GM19455 (cell line): ENCODE data around the gene PRKG1.
"Not testable (repeated sequence)": the region's sequence is repeated elsewhere in the genome, so short reads cannot be mapped to it uniquely, and the experiment has no call there.

Experiments
- ATAC-seq: cut with Tn5 transposase; IDR thresholded peaks from one replicate; pipeline ENCODE4 v1.9.1; 2021; ENCODE audit not compliant: unreplicated experiment

Gene PRKG1

DNA sequence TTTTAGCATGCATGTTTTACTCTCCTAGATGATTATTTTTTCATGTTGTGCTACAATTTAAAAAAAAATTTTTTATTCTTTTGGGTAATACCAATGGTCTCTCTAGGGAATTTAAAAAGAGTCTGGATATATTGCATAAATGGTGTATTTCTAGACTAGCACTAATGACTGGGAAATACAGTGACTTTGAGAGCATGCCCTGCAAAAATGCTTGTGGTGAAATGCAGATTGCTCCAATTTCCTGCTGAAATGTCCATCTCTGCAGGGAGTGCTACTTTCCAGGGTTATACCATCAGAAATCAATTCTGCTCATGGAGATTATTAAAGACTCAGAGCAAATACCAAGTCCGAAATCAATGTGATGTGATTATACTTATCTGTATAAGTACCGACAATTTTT, 186.1 kb downstream of the PRKG1 start:
- ATAC-seq: no peak

DNA sequence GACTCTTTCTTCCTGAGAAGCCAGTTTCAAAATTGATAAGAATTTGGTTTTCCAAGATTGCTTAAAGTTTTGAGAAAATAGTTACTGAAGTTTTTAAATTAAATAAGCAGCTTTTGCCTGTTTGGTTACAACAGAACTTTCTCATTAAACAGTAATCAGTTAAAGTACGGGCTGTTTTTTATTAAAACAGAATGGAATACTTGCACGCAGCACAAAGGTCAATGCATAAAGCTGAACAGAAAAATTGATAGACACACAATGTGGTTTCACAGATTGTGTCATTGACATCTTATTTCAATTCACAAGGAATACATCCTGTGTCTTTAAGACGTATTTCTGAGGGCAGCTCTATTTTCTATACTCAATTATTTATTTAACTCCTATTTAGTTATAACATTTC, 192.2 kb downstream of the PRKG1 start:
- no peak for ATAC-seq

DNA sequence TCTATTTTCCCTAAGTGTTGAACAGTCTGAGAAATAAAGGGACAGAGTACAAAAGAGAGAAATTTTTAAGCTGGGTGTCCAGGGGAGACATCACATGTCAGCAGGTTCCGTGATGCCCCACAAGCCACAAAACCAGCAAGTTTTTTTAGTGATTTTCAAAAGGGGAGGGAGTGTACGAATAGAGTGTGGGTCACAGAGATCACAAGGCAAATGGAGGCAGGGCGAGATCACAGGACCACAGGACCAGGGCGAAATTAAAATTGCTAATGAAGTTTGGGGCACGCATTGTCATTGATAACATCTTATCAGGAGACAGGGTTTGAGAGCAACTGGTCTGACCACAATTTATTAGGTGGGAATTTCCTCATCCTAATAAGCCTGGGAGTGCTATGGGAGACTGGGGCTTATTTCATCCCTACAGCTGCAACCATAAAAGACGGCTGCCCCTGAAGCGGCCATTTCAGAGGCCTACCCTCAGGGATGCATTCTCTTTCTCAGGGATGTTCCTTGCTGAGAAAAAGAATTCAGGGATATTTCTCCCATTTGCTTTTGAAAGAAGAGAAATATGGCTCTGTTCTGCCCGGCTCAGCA, 193.8 kb downstream of the PRKG1 start:
- not testable (repeated sequence) for ATAC-seq

DNA sequence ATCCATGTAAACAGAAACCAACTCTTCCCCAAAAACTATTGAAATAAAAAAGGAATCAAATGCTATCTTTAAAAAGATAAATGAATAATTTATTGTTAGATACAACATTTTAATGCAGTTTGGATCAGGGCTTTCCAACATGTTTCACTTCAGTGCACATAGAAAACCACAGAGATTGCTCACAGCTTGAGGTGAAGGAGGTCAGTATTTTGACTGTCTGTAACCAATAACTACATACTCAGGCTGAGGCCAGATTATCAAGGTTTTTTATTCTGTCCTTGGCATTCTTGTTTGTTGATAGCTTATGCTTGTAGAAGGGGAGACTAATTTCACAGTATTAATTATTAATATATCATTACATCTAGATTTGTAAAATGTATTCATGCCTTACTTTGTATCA, 195.5 kb downstream of the PRKG1 start:
- no peak for ATAC-seq

DNA sequence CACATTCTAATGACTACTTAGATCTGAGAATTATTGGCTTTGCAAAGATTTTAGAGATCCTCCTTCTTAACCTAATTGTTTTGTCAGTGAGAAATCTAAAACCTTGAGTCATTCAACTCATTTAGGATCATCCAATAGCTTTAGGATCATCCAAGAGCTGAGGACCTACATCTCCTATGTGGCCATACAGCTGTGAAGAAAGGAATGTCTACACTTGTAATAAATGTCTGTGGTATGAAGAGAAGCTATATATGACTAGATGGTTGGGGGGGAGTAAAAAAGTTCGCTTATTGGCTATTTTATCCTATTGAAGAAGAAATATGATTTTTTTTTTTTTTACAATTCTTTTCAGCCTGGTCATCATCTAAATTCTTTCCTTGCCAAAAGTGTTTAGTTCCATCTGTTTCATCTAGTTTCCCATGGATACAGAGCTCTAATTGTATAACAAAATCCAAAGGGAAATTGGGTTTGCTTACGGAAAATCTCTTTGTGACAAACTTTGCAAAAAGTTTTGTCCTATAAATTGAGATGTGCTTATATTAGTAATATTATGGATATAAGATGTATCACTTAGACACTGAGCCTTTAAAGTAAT, 196.7 kb downstream of the PRKG1 start:
- no peak for ATAC-seq

DNA sequence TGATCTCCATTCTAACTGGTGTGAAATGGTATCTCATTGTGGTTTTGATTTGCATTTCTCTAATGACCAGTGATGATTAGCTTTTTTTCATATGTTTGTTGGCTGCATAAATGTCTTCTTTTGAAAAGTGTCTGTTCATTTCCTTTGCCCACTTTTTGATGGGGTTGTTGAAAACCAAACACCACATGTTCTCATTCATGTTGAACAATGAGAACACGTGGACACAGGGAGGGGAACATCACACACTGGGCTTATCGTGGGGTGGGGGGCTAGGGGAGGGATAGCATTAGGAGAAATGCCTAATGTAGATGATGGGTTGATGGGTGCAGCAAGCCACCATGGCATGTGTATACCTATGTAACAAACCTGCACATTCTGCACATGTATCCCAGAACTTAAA, 197.8 kb downstream of the PRKG1 start:
- not testable (repeated sequence) for ATAC-seq

DNA sequence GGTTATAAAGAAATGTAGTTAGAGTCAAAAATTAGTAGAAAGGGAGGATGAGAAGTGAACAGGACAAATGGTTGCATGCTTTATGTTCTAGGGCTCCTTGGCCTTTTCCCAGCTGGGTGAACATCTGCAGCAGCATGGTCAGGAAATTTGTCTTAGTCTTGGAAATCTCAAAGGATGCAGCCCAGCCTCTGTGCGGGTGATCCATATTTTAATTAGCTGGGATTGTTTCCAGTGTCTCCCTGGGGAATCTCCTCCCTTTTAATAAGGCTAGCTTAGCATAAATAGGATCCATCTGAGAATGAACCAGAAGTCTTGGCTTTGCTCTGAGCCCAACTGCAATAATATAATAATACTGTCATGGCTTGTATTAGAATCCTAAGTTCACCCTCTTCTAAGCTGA, 198.3 kb downstream of the PRKG1 start:
- ATAC-seq: no peak

DNA sequence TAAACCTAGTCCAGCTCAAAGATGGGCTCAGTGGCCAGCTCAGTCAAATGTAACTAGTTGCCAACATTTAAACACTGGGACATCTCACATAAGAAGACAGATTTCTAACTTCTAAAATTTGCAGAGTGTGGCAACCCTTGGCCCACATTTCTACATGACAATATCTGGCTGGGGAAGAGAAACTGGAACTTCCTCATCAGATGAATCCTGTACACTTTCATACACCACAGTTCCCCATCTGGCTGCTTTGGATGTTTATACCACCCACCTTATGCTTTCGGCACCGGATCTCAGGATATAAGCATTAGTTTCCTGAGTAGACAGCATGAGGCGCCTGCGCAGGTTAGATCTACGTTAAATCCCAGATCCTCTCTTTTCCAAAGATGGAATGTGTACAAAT, 199.3 kb downstream of the PRKG1 start:
- no peak for ATAC-seq

DNA sequence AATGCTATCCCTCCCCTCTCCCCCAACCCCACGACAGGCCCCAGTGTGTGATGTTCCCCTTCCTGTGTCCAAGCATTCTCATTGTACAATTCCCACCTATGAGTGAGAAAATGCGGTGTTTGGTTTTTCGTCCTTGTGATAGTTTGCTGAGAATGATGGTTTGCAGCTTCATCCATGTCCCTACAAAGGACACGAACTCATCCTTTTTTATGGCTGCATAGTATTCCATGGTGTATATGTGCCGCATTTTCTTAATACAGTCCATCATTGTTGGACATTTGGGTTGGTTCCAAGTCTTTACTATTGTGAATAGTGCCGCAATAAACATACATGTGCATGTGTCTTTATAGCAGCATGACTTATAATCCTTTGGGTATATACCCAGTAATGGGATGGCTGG, 201.8 kb downstream of the PRKG1 start:
- ATAC-seq: not testable (repeated sequence)

DNA sequence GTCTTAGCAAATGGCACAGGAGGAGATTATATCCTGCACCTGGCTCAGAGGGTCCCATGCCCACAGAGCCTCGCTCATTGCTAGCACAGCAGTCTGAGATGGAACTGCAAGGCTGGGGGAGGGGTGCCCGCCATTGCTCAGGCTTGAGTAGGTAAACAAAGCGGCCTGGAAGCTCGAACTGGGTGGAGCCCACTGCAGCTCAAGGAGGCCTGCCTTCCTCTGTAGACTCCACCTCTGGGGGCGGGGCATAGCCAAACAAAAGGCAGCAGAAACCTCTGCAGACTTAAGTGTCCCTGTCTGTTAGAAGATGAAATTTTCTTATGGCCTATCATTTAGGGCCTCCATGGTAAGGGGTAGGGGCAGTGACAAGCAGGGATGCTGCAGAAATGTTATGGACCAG, 207.1 kb downstream of the PRKG1 start:
- ATAC-seq: not testable (repeated sequence)

DNA sequence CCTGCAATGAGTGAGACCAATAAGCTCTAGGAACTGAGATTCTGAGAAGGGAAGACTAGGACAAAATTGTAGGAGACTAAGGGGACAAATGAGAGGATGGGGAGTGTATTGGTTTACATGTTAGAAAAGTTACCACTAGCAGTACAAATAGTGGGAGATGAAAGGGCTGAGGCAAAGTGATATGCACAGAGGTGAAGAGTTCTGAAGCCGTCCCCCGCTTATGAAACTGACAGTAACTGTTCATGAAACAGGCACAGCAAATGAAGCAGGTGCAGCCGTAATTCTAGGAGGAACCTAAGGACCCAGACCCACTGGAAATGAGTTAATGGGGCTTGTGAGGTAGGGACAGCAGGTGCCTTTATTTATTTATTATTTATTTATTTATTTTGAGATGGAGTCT, 211.3 kb downstream of the PRKG1 start:
- no peak for ATAC-seq

DNA sequence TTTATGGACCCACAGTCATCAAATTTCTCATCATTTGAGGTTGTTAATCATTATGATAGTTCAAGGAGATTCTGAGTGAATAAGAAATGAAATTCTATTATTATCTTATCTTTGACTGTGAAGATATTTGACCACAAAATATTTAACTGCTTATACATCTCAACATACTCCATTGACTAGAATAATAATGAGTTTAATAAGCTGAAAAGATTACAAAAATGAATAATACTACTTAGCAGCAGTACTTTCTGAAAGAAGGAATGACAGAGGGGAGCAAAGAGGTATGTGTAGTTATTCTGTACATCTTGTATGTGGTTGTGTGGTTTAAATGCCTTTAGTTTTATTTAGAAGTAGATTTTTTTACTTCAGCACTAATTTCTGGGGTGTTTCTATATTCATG, 214.2 kb downstream of the PRKG1 start:
- no peak for ATAC-seq

DNA sequence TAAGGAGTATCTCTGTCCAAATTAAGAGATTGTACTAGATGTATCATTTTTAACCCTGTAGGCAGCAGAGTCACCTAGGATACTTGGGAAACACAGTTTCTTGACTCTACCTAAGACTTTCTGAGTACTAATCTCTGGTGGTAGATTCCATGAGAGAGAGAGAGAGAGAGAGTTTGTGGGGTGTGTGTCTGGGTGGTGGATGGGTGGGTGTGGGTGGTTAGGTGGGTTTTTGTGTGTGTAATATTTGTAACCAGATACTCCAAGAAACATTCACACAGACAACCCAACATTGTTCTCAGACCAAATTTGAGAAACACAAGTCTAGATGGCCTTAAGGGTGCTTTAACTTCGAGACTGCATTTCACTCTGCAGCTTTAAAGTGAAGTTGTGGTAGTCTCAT, 215.2 kb downstream of the PRKG1 start:
- ATAC-seq: no peak

DNA sequence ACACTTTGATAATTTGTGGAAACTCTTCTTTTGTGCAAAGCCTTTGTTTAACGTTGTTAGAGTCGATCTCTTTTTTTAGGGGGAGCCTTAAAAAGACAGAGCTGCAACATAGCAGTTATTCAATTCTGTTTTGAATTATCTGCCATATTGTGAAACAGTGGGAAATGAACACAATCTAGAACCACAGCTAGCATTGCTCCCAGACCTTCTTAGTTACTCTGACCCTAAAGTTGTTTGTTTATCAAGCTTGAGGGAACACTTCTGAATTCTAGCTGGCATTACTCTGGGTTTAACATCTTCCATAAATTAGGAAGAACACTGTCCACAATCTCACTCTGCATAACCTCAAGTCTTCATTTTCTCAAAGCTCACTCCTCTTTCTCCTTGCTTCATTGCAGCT, 217.7 kb downstream of the PRKG1 start:
- no peak for ATAC-seq

DNA sequence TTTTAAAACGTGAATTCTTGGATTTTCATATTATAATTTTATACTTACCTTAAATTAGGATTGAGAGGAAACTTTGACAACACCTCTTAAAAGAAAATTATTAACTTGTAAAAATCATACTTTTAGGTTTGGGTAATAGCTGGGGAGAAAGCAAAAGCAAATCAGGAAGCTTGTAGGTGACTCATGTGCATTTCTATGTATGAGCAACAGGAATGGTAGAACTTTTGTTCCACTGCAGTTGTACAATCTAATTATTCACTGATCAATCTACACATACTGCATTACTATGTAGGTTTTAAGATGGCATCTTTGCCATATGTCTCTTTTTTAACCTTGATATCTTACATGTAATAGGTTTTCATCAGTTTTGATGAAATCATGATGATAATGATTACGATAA, 223.2 kb downstream of the PRKG1 start:
- ATAC-seq: no peak

DNA sequence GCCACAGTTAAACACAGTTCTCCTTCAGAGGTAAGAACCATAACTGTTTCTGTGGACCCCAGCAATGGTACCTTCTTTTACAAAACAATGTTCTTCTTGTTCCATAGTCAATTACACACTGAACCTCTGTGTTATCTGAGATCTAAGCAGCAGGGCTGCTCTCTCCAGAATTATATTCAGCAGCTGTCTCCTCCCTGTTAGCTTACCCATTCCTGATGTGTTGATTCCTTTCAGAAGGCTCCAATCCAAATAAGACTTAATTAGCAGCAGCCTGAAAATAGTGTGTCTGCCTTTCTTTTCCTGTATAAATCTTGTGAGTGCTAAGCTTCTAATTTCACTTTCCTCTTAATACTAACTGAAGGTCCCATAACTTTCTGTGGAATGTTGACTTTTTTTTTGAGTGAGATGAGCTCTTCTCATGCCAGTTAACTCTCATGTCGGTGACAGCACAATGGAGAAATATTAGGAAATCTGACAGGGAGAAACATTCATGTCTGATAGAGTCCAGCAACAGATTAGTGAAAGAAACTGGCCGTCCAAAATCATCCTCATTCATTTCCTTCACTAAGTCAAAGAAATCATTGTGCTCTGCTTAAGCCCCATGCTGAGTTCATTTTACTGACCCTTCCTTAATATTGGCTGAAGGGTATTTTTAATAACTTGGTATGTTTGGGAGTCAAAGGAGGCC, 226.5 kb downstream of the PRKG1 start:
- ATAC-seq: no peak

DNA sequence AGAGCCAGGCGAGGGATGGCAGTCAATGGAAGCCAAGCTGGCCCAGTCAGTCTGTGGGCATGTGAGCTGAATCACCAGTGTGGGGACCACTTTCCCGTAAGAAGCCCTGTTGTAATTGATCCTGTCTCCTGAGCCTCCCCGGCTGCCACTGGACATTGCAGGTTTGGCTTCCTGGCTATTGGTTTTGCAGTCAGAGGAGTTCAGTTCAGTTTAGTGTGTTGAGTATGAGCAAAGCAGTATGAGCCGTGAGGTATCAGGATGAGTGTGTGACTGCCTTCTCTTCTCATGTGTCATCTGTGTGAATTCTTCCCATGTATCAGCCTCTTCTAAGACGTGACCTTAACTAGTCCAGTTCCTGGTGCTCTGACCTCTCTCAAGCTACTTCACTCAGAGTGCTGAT, 227.4 kb downstream of the PRKG1 start:
- no peak for ATAC-seq

DNA sequence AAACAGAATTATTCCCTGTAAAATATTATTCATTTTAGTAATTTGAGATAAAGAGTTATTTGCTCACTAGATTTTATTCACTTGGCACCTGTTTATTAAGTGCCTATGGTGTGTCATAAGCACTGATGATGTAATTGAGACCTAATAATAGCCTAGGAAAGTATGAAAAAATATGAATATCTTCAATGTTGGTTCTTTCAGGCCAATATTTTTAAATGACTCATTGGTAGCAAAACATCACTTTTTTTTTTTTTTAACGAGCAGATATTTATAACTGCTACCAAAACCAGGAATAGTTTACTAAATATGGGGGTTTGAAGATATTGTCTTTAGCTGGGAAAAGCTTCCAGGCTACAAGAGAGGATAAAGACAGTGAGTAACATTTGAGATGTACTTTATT, 228.0 kb downstream of the PRKG1 start:
- ATAC-seq: no peak

DNA sequence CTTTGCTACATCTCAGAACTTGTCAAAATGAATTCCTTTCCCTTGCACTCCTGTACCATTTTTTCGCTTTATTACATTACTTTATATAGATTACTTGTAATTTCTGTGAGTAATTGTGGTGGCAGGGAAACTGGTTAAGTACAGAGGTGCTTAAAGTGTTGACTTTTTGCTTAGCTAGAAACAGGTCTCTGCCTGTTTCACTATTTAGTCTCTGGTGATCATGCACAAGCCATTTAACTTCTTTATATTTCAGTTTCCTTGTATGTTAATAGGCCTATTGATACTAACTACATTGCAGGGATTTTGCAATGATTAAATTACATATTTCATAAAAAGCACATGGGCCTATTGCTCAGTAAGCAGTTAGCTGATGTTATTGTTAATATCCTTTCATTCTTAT, 233.8 kb downstream of the PRKG1 start:
- no peak for ATAC-seq

DNA sequence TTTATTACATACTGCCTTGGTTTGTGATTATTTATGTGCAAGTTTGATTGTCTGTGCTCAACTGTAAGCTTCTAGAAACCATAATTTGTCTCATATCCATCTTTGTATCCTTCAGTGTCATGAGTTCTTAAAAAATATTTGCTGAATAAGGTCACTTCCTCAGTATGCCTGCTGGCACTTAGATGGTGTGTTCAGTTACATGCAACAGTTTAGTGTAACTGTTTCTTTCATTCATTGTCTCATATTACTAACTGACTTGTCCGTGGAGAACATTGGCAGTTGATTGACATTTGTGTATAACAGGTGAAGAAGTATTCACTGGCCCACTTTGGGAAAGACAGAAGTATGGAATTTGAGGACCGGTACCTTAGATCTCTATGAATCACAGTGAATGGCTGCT, 236.9 kb downstream of the PRKG1 start:
- no peak for ATAC-seq

DNA sequence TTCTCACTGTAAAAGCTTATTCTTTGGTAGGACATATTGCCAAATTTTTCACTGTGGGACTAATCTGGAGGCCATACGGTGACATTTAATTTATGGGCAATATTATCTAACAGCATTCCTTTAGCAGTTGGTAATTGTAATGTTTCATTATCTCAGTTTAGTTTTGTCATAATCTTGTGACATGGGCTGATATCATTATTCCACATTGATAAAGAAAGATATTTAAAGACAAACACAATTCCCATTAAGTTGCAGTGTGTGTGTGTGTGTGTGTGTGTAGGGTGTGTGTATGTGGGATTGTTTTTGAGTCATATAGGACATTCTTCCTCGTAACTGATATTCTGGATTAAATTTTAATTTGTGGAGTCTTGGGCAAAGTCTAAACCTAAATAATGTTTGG, 238.5 kb downstream of the PRKG1 start:
- ATAC-seq: no peak

DNA sequence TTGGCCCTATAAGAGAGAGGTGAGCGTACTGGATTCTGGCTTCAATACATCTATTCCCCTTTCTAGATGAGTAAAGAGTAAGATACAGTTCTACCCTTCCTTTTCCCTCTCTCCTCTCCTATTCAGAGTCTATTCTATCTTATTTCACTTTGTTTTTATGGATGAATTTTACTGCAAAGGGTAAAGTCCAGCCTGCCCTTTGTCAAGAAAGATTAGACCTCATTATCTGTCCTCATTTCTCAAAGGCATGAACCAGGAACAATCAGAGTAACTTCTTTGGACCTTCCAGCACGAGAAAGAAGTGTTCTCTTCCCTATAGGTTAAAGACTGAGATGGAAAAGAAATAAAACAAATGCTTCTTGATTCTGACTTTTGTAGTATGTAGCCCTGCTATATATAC, 239.0 kb downstream of the PRKG1 start:
- no peak for ATAC-seq
